EL (cell line): ENCODE data around the gene B9D1.
A peak's percentile ranks its signal among the peaks of the same experiment; 100 is the strongest.

ENCODE experiments used
- DNase-seq: peaks from one replicate; pipeline ENCODE4 v3.0.0-alpha.2; 2016

The B9D1 gene

GRCh38 chr17:19388791-19389785, 26.6 kb upstream of the B9D1 start:
- no peak for DNase-seq

GRCh38 chr17:19387921-19388521, 25.5 kb upstream of the B9D1 start:
- peak; percentile 77 for DNase-seq

- peak; percentile 70 for DNase-seq
Observed at GRCh38 chr17:19386974-19387920, 24.7 kb upstream of the B9D1 start, which contains the start of gene MFAP4. Gene MFAP4 (minus strand): TSS chr17:19387190. CDS start chr17:19387155, 35 bp downstream.

GRCh38 chr17:19386051-19386929, 23.8 kb upstream of the B9D1 start:
- DNase-seq = peak; percentile 92

- no peak for DNase-seq
Observed at GRCh38 chr17:19385521-19385983, 23.0 kb upstream of the B9D1 start.

GRCh38 chr17:19384723-19385391, 22.3 kb upstream of the B9D1 start:
- DNase-seq = peak; percentile 58

- DNase-seq = no peak
Observed at GRCh38 chr17:19383681-19384470, 21.4 kb upstream of the B9D1 start.

GRCh38 chr17:19382531-19383444, 20.3 kb upstream of the B9D1 start:
- DNase-seq = no peak

- no peak for DNase-seq
Observed at GRCh38 chr17:19381741-19382444, 19.4 kb upstream of the B9D1 start.

- DNase-seq = no peak
Observed at GRCh38 chr17:19381361-19381740, 18.8 kb upstream of the B9D1 start.

- no peak for DNase-seq
Observed at GRCh38 chr17:19380481-19381301, 18.2 kb upstream of the B9D1 start.

- no peak for DNase-seq
Observed at GRCh38 chr17:19379361-19380065, 17.0 kb upstream of the B9D1 start.

- DNase-seq = no peak
Observed at GRCh38 chr17:19378416-19379360, 16.2 kb upstream of the B9D1 start, which contains the start of gene MAPK7. Gene MAPK7 (plus strand): TSS chr17:19378498. CDS start chr17:19378901, 403 bp downstream.

GRCh38 chr17:19377602-19378415, 15.3 kb upstream of the B9D1 start:
- peak; percentile 100 for DNase-seq

- no peak for DNase-seq
Observed at GRCh38 chr17:19376811-19377210, 14.3 kb upstream of the B9D1 start.
